HCT116 (cell line): ENCODE data around the gene LRP1B. TPM values are rescaled to one million over a fixed set of nuclear protein-coding genes. Genes with fewer than 3 reads are reported as not detected.

Experiments
- ATAC-seq: fragments of 200-7000 bp; cut with Tn5 transposase; 2 replicates; pipeline ENCODE4 v1.9.1; 2020; ENCODE audit warnings: mild to moderate bottlenecking, moderate library complexity
- BruUV-seq: library from RNA; stranded (reverse); fragments of 400-500 nt; replicated peaks from 2 replicates; lab custom pipeline; 2021; lab: Mats Ljungman, UMichigan
- CTCF ChIA-PET: fragments of 300-600 bp; sonication (Branson Sonifier 250); formaldehyde crosslinking; loops from one replicate; lab custom pipeline; 2021; ENCODE audit warnings: antibody characterized with exemption; lab: Charles Lee
- POLR2A ChIA-PET: fragments of 300-600, 350-600 bp; sonication (Branson Sonifier 250); formaldehyde crosslinking; loops from one replicate; lab custom pipeline; 2021; ENCODE audit warnings: antibody characterized with exemption; lab: Charles Lee
- RAD21 ChIA-PET, 2 experiments: fragments of 300-600 bp; sonication (Branson Sonifier 250); formaldehyde crosslinking; loops; one replicate each; lab custom pipeline; 2023; ENCODE audit warnings: low total read pairs in 2 of 2; ENCODE audit not compliant: uncharacterized antibody in 2 of 2, unreplicated experiment in 2 of 2, low non-redundant PET in 1 of 2; lab: Charles Lee
- DNase-seq: peaks from one replicate; pipeline ENCODE4 v3.0.0-alpha.2; 2010; ENCODE audit warnings: low read depth, low spot score
- H2AFZ ChIP-seq: fragments of 200-600 bp; shearing (Covaris generic), sonication (generic); 2 replicates; pipeline ENCODE4 v1.6.1; 2017; ENCODE audit warnings: low read depth, mixed run types, mixed read lengths, antibody characterized with exemption, low read length; ENCODE audit not compliant: poor library complexity, severe bottlenecking
- H3K27ac ChIP-seq: 2 replicates; pipeline ENCODE4 v1.5.1; 2012; ENCODE audit warnings: low read depth, low read length
- H3K27me3 ChIP-seq: fragments of 200-600 bp; sonication (generic); 2 replicates; pipeline ENCODE4 v1.6.1; 2016; ENCODE audit warnings: mixed run types, low read length, mixed read lengths; ENCODE audit not compliant: insufficient read depth
- H3K36me3 ChIP-seq, 2 experiments: fragments of 200-500 bp in 1 of 2; fragments of 200-600 bp in 1 of 2; sonication (Bioruptor generic) in 1 of 2; sonication (generic) in 1 of 2; 2 replicates each; pipeline versions ENCODE4 v1.5.1 to v1.6.1; 2014 to 2016; ENCODE audit warnings: low read length in 2 of 2, inconsistent platforms in 1 of 2, mixed read lengths in 1 of 2, mixed run types in 1 of 2; ENCODE audit not compliant: insufficient read depth in 2 of 2, control insufficient read depth in 1 of 2
- H3K4me1 ChIP-seq, 2 experiments: fragments of 200-600 bp in 1 of 2; sonication (generic) in 1 of 2; 2 replicates each; pipeline versions ENCODE4 v1.5.1 to v1.6.1; 2012 to 2017; ENCODE audit warnings: low read length in 2 of 2, inconsistent platforms in 1 of 2, mild to moderate bottlenecking in 1 of 2, mixed read lengths in 1 of 2, mixed run types in 1 of 2, moderate library complexity in 1 of 2; ENCODE audit not compliant: insufficient read depth in 2 of 2, control insufficient read depth in 1 of 2
- H3K4me2 ChIP-seq: fragments of 200-600 bp; sonication (generic); 2 replicates; pipeline ENCODE4 v1.6.1; 2017; ENCODE audit warnings: mixed run types, low read length, mixed read lengths
- H3K4me3 ChIP-seq, 2 experiments: fragments of 200-600 bp in 1 of 2; sonication (generic) in 1 of 2; replicated peaks in 1 of 2; 2 replicates each; pipeline ENCODE4 v1.5.1; 2011 to 2016; ENCODE audit warnings: low read length in 2 of 2, control low read depth in 1 of 2, low read depth in 1 of 2, mild to moderate bottlenecking in 1 of 2, mixed read lengths in 1 of 2, mixed run types in 1 of 2
- H3K79me2 ChIP-seq: fragments of 200-600 bp; sonication (generic); 2 replicates; pipeline ENCODE4 v1.6.1; 2017; ENCODE audit warnings: mild to moderate bottlenecking, mixed run types, low read length, moderate library complexity, mixed read lengths; ENCODE audit not compliant: insufficient read depth
- H3K9ac ChIP-seq: fragments of 200-600 bp; sonication (generic); 2 replicates; pipeline ENCODE4 v1.6.1; 2016; ENCODE audit warnings: low read length, mixed read lengths
- H3K9me2 ChIP-seq: fragments of 200-600 bp; sonication (generic), shearing (Covaris generic); 2 replicates; pipeline ENCODE4 v1.6.1; 2017; ENCODE audit warnings: mixed run types, mild to moderate bottlenecking, moderate library complexity; ENCODE audit not compliant: insufficient read depth
- H3K9me3 ChIP-seq, 2 experiments: fragments of 200-500 bp in 1 of 2; fragments of 200-600 bp in 1 of 2; sonication (Bioruptor generic) in 1 of 2; sonication (generic) in 1 of 2; 2 replicates each; pipeline ENCODE4 v1.6.1; 2014 to 2017; ENCODE audit warnings: low read length in 2 of 2, mixed read lengths in 2 of 2, inconsistent platforms in 1 of 2, low read depth in 1 of 2, mild to moderate bottlenecking in 1 of 2, mixed run types in 1 of 2, moderate library complexity in 1 of 2; ENCODE audit not compliant: control insufficient read depth in 1 of 2, insufficient read depth in 1 of 2
- H4K20me1 ChIP-seq: fragments of 200-600 bp; sonication (generic), shearing (Covaris generic); 2 replicates; pipeline ENCODE4 v1.6.1; 2017; ENCODE audit warnings: mixed run types, mild to moderate bottlenecking, moderate library complexity; ENCODE audit not compliant: insufficient read depth
- CEBPB ChIP-seq: IDR thresholded peaks from 2 replicates; pipeline ENCODE4 v1.6.1; 2012; ENCODE audit warnings: low read depth
- EGR1 ChIP-seq: IDR thresholded peaks from 2 replicates; pipeline ENCODE4 v1.6.1; 2012; ENCODE audit warnings: low read depth
- ELF1 ChIP-seq: IDR thresholded peaks from 2 replicates; pipeline ENCODE4 v1.6.1; 2012; ENCODE audit warnings: low read depth, borderline replicate concordance
- EZH2 ChIP-seq: fragments of 200-600 bp; sonication (generic); IDR thresholded peaks from 2 replicates; pipeline ENCODE4 v1.6.1; 2017; ENCODE audit warnings: antibody characterized with exemption, mixed run types
- EZH2phosphoT487 ChIP-seq: fragments of 200-600 bp; IDR thresholded peaks from 2 replicates; pipeline ENCODE4 v1.6.1; 2018; ENCODE audit warnings: antibody characterized with exemption, borderline replicate concordance
- FOSL1 ChIP-seq: IDR thresholded peaks from 2 replicates; pipeline ENCODE4 v1.6.1; 2012; ENCODE audit warnings: low read depth
- POLR2AphosphoS5 ChIP-seq: IDR thresholded peaks from 2 replicates; pipeline ENCODE4 v1.6.1; 2011; ENCODE audit warnings: mild to moderate bottlenecking, low read depth, low read length, moderate library complexity
- RAD21 ChIP-seq: IDR thresholded peaks from 2 replicates; pipeline ENCODE4 v1.6.1; 2012; ENCODE audit warnings: low read depth, mild to moderate bottlenecking
- SIN3A ChIP-seq: IDR thresholded peaks from 2 replicates; pipeline ENCODE4 v1.6.1; 2012; ENCODE audit warnings: low read depth
- SP1 ChIP-seq: IDR thresholded peaks from 2 replicates; pipeline ENCODE4 v1.6.1; 2012; ENCODE audit warnings: low read depth
- SRF ChIP-seq: IDR thresholded peaks from 2 replicates; pipeline ENCODE4 v1.6.1; 2012; ENCODE audit warnings: low read depth
- TCF7L2 ChIP-seq: IDR thresholded peaks from 2 replicates; pipeline ENCODE4 v1.7.0; 2011; ENCODE audit warnings: borderline replicate concordance, inconsistent platforms; ENCODE audit not compliant: insufficient read depth, insufficient read length; ENCODE audit errors: extremely low read depth
- ZFX ChIP-seq: fragments of 450-650 bp; IDR thresholded peaks from 2 replicates; pipeline ENCODE4 v1.6.1; 2017
- ZNF274 ChIP-seq: fragments of 200-500 bp; sonication (Bioruptor generic); IDR thresholded peaks from 2 replicates; pipeline ENCODE4 v1.6.1; 2014; ENCODE audit warnings: mild to moderate bottlenecking, low read depth, low read length, inconsistent platforms
- intact Hi-C: fragments of 100-400 bp; cut with micrococcal nuclease; formaldehyde crosslinking; loops from 2 replicates; pipeline ENCODE4 v1.10.0; 2022
- total RNA-seq: library from RNA; stranded (reverse); gene quantifications from one replicate; pipeline ENCODE4 v1.2.1, GENCODE V29; 2021; ENCODE audit not compliant: unreplicated experiment
- TF ChIP-seq, protein P1 (sequence below): IDR thresholded peaks from 2 replicates; pipeline ENCODE4 v1.6.1; 2012; ENCODE audit warnings: low read depth
- TF ChIP-seq, protein P2 (sequence below): IDR thresholded peaks from 2 replicates; pipeline ENCODE4 v1.6.1; 2011; ENCODE audit warnings: mild to moderate bottlenecking, low read length, moderate library complexity; ENCODE audit not compliant: insufficient replicate concordance; ENCODE audit errors: extremely low read depth

The LRP1B gene
- total RNA-seq, 1 experiment from 2014 or later: 0.34 TPM

DNA sequence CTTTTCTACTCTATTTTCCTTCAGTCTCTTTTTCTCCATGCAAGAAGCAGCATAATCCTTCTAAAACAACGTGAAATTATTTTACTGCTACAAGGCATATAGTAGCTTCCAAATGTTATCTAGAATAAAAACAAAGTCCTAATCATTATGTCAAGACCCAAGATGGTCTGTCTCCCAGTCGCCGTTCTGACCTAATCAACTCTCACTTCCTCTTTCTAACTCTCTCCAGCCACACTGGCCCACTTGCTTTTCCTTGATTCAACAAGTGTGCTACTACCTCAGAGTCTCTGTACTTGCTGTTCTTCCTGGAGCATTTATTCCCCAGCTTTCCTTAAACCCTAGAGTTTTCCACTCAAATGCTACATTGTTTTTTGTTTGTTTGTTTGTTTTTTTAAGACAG is 1491.2 kb downstream of the LRP1B start:
- Histone ChIP-seq H2AFZ (no peak overlapping the region), H3K9me2 (no peaks in the 10 kb centered on the region; the same call in 1 of the 2 replicates), H3K4me2 (no peak overlapping the region), H3K9me3 (no peaks in the 10 kb centered on the region), H3K4me1 (peaks cover 0 to 4% of the 10 kb centered on the region in 2 experiments; a peak in 1 of 4 replicates), H4K20me1 (no peaks in the 10 kb centered on the region), H3K9ac (no peak overlapping the region), H3K27me3 (no peaks in the 10 kb centered on the region), H3K79me2 (no peaks in the 10 kb centered on the region), H3K4me3 (no peak overlapping the region), H3K36me3 (no peaks in the 10 kb centered on the region), H3K27ac (no peak overlapping the region)
- ChIA-PET POLR2A (no interaction called here), RAD21 (no interaction called here), CTCF (no interaction called here)
- intact Hi-C loops: no loop called here
- no TSS peak for BruUV-seq
- no peak for ATAC-seq
- no peak for DNase-seq
- TF ChIP-seq CEBPB: no peak
- no peak for TF ChIP-seq POLR2AphosphoS5
- TF ChIP-seq SIN3A: no peak
- no peak for TF ChIP-seq RAD21
- no peak for TF ChIP-seq EGR1
- no peak for TF ChIP-seq SP1
- TF ChIP-seq ZFX: no peak
- no peak for TF ChIP-seq EZH2
- TF ChIP-seq, protein P1, sequence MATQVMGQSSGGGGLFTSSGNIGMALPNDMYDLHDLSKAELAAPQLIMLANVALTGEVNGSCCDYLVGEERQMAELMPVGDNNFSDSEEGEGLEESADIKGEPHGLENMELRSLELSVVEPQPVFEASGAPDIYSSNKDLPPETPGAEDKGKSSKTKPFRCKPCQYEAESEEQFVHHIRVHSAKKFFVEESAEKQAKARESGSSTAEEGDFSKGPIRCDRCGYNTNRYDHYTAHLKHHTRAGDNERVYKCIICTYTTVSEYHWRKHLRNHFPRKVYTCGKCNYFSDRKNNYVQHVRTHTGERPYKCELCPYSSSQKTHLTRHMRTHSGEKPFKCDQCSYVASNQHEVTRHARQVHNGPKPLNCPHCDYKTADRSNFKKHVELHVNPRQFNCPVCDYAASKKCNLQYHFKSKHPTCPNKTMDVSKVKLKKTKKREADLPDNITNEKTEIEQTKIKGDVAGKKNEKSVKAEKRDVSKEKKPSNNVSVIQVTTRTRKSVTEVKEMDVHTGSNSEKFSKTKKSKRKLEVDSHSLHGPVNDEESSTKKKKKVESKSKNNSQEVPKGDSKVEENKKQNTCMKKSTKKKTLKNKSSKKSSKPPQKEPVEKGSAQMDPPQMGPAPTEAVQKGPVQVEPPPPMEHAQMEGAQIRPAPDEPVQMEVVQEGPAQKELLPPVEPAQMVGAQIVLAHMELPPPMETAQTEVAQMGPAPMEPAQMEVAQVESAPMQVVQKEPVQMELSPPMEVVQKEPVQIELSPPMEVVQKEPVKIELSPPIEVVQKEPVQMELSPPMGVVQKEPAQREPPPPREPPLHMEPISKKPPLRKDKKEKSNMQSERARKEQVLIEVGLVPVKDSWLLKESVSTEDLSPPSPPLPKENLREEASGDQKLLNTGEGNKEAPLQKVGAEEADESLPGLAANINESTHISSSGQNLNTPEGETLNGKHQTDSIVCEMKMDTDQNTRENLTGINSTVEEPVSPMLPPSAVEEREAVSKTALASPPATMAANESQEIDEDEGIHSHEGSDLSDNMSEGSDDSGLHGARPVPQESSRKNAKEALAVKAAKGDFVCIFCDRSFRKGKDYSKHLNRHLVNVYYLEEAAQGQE: no peak
- no peak for TF ChIP-seq EZH2phosphoT487
- no peak for TF ChIP-seq SRF
- TF ChIP-seq, protein P2, sequence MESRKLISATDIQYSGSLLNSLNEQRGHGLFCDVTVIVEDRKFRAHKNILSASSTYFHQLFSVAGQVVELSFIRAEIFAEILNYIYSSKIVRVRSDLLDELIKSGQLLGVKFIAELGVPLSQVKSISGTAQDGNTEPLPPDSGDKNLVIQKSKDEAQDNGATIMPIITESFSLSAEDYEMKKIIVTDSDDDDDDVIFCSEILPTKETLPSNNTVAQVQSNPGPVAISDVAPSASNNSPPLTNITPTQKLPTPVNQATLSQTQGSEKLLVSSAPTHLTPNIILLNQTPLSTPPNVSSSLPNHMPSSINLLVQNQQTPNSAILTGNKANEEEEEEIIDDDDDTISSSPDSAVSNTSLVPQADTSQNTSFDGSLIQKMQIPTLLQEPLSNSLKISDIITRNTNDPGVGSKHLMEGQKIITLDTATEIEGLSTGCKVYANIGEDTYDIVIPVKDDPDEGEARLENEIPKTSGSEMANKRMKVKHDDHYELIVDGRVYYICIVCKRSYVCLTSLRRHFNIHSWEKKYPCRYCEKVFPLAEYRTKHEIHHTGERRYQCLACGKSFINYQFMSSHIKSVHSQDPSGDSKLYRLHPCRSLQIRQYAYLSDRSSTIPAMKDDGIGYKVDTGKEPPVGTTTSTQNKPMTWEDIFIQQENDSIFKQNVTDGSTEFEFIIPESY: no peak
- TF ChIP-seq ZNF274: no peak
- no peak for TF ChIP-seq FOSL1
- no peak for TF ChIP-seq ELF1
- TF ChIP-seq TCF7L2: no peak
